Measurements from ENCODE around the gene UNC119.

- TF ChIP-seq, protein P1, sequence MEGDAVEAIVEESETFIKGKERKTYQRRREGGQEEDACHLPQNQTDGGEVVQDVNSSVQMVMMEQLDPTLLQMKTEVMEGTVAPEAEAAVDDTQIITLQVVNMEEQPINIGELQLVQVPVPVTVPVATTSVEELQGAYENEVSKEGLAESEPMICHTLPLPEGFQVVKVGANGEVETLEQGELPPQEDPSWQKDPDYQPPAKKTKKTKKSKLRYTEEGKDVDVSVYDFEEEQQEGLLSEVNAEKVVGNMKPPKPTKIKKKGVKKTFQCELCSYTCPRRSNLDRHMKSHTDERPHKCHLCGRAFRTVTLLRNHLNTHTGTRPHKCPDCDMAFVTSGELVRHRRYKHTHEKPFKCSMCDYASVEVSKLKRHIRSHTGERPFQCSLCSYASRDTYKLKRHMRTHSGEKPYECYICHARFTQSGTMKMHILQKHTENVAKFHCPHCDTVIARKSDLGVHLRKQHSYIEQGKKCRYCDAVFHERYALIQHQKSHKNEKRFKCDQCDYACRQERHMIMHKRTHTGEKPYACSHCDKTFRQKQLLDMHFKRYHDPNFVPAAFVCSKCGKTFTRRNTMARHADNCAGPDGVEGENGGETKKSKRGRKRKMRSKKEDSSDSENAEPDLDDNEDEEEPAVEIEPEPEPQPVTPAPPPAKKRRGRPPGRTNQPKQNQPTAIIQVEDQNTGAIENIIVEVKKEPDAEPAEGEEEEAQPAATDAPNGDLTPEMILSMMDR (IDR thresholded peaks at IDR 0.05; ENCODE audit: insufficient read depth, low read depth, low read length) = no peak
- TF ChIP-seq EZH2 (IDR thresholded peaks at IDR 0.05; ENCODE audit: insufficient read depth, low read length) = no peak
These were observed 12.2 kb downstream of the UNC119 start for GRCh38 chr17:28540231-28540630.
